ENCODE data around the gene CALML5.

CALML5 gene

GRCh38 chr10:5500910-5501309, 1.5 kb upstream of the CALML5 start:
- DNase-seq (ENCODE audit: low read depth) = no peak

- DNase-seq (ENCODE audit: low read depth) = no peak
Observed at GRCh38 chr10:5500162-5500670, 846 bp upstream of the CALML5 start.

DNA sequence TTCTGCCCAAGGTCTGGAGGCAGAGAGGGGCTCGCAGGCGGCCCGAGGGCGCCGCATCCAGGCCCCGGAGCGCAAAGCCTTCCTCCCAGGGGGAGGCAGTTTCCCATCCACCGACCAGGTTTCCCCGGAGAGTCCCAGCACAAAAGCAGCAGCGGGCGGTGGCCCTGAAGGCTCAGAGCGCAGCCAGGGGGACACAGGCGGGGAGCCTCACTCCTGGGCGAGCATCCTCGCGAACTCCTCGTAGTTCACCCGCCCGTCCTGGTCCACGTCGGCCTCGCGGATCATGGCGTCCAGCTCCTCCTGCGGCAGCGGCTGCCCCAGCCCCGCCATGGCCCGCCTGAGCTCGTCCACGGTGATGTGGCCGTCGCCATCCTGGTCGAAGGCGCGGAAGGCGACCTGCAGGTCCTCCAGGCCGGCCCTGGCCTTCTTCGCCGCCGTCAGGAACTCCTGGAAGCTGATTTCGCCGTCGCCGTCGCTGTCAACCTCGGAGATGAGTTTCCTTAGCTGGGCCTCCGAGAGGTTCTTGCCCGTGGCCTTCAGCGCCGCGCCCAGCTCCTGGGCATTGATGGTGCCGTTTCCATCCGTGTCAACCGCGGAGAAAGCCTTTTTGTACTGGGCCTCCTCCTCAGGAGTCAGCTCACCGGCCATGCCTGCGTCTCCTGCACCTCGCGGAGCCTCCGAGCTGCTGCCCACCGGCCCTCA, 428 bp downstream of the CALML5 start:
- DNase-seq (ENCODE audit: low read depth) = no peak

DNA sequence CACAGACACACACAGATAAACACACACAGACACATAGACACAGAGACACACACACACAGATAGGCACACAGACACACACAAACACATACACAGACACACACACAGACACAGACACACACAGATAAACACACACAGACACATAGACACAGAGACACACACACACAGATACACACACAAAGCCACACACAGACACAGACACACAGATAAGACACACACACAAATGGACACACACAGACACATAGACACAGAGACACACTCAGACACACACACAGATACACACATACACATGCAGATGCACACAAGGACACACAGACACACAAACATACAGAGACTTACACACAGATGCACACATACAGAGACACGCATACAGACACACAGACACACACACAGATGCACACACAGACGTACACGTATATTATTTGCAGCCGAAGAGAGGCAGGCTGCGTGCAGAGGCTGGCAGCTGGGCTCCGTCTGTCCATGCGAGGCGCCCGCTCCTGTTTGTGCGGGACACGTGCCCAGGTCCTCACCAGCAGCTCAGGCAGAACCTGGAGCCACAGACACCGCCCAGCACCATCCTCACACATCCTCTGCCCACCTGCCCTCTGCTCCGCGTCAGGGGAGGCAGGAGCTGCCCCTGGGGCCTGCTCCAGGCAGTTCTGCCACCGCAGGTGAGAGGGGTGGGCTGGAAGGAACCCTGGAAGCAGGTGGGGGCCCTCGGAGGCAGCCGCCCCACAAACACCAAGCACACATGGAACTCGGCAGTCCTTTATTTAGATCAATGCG, 1.2 kb downstream of the CALML5 start:
- DNase-seq (ENCODE audit: low read depth) = no peak

DNA sequence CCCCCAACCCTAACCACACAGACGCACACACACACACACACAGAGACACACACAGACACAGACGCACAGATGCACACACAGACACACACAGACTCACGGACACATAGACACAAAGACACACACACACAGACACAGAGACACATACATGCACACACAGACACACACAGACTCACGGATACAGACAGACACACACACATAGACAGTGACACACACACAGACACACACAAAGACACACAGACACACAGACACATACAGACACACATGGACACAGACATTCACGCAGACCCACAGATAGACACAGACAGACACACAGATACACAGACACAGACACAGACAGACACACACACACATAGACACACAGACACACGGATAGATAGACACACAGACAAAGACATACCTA, 2.1 kb downstream of the CALML5 start:
- DNase-seq (ENCODE audit: low read depth) = no peak

GRCh38 chr10:5496261-5497250, 2.8 kb downstream of the CALML5 start:
- no peak for DNase-seq (ENCODE audit: low read depth)

GRCh38 chr10:5494611-5495010, 4.8 kb downstream of the CALML5 start:
- DNase-seq (ENCODE audit: low read depth) = no peak

- no peak for DNase-seq (ENCODE audit: low read depth)
Observed at GRCh38 chr10:5493691-5494090, 5.7 kb downstream of the CALML5 start.

- DNase-seq (ENCODE audit: low read depth) = no peak
Observed at GRCh38 chr10:5492929-5493576, 6.3 kb downstream of the CALML5 start.

DNA sequence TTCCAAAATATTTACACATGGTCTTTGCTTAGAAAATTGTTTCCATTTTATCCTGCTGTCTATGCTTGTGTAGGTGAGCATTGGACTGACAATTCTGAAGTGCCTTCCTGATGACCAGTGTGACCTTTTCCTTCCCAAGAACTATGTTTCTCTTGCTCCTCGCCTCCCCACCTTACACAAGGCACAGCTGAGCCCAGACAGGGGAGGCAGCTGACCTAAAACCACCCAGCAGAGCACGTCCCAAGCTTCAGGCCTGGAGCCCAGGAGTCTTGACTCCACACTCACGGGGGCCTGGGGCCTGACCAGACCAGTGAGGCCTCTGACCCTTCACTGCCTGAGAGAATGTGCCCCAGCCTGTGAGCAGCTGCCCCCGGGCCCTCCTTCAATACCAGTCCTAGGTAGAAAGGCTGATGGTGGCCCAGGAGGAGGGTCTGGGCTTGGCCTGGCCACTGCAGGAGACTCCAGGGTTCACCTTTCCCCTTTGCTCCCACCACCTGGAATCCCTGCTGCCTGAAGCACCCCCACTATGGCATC, 7.0 kb downstream of the CALML5 start:
- no peak for DNase-seq (ENCODE audit: low read depth)

GRCh38 chr10:5491477-5491876, 7.9 kb downstream of the CALML5 start:
- DNase-seq (ENCODE audit: low read depth) = no peak

DNA sequence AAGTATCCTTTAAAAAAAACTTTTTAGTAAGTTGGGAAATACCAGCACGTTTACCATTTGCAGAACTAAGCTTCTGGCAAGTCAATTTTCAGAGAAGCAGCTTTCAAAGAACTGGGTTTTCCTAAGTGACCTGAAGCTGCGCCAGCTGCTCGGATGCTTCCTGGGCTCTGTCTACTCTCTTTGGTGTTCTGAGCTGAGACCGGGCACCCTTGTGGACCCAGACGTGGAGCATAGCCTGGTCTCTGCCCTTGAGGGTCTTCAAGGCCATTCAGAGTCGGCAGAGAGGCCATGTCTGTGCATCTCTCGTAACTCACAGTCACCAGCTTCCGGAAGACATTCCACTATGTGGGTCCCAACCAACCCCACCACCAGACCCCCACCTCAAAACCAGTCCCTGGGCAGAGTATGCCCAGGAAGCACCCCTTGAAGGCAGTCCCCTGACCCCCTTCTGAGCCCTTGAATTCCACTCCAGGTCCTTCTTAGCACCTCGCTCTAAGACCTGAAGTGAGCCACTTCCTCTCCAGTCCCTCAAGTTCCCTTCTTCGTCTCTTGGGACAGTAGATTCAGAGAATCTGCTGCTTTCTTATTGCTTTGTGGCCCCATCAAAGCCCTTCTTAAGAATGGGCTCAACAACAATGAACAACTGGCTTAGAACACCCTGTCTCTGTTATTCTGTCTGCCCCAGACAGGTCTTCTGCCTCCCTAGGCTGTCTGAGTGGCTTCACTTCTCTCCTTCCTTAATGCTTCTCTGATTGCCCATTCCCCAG, 8.5 kb downstream of the CALML5 start:
- no peak for DNase-seq (ENCODE audit: low read depth)

DNA sequence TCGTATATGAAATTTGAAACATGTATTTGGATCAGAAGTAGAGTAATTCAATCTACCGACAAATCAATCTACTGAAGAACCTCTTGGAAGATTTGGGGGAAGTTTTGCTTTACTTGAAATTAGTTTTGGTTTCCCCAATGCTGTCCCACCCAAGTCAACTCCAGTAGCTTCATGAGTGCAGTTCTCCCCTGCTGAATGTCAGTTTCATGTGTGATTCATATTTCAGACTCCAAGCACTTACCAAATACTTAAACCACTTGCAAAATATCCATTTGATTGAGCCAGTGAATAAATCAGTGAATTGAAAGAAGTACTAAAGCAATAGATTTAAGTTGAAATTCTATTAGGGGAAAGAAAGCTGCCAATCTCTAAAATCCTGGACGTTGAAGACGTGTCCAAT, 9.3 kb downstream of the CALML5 start:
- no peak for DNase-seq (ENCODE audit: low read depth)

DNA sequence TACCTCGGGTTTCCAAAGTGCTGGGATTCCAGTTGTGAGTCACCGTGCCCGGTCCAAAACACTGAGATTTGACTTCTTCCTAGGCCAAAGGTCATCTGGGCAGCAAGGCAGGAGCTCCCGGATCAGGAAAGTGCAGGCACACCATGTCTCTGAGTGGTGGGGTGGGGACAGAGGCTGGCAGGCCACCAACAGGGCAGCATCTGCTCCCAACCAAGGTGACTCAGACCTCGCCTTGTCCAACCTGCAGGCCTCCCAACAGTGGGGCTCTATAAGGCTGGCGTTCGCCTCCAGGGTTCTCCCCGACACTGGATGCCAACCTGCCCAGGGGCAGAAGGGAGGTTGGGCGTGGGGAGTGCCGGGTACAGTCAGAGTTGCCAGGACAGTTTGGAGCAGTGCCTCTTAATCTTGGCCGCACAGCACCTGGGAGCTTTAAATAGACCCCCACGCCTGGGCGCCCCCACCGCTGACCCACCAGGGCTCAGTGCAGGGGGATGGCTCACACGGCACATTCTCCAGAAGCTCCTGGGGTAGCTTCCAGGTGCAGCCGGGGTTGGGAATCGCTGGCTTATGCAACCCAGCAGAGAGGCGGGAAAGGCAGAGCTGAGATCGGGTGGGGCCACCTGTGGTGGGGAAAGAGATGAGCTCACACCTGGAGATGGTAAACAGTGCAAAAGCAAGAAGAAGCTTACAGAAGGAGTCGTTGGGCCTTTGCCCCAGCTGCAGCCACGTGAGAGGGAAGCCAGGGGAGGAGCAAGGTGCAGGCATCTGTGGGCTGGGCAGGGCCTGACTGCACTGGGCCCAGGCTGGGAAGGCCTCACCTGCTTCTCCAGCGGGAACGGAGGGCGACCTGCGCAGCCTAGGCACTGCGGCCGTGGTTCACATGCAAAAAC, 10.9 kb downstream of the CALML5 start:
- DNase-seq (ENCODE audit: low read depth) = no peak

DNA sequence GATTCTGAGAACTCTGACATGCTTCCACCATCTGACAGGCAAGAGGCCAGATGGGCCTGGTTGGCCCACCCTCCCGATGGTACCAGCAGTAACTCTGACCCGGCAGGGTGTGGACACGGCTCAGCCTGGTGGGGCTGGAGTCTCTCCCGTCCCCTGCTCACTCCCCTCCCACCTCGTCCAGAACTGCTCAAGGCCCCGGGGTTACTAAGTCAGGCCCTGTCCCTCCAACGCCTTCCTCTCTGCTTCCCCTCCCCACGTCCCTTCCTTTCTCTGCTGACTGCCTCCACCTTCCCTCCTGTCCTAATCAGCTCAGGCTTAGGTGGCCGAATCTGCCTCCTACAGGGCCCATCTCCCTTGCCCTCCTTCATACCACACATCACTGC, 12.5 kb downstream of the CALML5 start:
- no peak for DNase-seq (ENCODE audit: low read depth)

GRCh38 chr10:5485948-5486852, 13.2 kb downstream of the CALML5 start:
- no peak for DNase-seq (ENCODE audit: low read depth)

GRCh38 chr10:5485290-5485689, 14.1 kb downstream of the CALML5 start:
- DNase-seq (ENCODE audit: low read depth) = no peak

GRCh38 chr10:5484205-5484604, 15.2 kb downstream of the CALML5 start:
- no peak for DNase-seq (ENCODE audit: low read depth)

DNA sequence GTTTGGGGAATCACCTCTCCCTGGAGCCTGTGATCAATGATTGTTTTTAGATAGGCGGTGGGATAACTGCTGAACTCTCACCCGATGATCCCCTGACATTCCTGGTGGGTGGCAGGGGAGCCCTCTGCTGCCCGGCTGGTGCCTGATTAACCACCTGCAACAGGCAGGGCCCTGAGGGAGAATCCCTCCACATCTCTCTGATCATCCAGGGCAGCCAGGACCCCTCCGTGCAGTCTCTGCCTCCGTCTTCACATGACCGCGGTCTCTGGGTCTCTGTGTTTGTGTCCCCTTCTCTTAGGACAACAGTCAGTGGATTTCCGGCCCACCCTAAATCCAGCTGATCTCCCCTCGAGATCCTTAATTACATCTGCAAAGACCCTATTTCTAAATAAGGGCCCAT, 17.4 kb downstream of the CALML5 start:
- DNase-seq (ENCODE audit: low read depth) = no peak
